Measurements from ENCODE around the gene ZNF564.
"Not testable (repeated sequence)": the region's sequence is repeated elsewhere in the genome, so short reads cannot be mapped to it uniquely, and the experiment has no call there.

The ZNF564 gene
- total RNA-seq, result 0.92 to 1.8 (median 1.7) reads per million in 3 experiments

DNA sequence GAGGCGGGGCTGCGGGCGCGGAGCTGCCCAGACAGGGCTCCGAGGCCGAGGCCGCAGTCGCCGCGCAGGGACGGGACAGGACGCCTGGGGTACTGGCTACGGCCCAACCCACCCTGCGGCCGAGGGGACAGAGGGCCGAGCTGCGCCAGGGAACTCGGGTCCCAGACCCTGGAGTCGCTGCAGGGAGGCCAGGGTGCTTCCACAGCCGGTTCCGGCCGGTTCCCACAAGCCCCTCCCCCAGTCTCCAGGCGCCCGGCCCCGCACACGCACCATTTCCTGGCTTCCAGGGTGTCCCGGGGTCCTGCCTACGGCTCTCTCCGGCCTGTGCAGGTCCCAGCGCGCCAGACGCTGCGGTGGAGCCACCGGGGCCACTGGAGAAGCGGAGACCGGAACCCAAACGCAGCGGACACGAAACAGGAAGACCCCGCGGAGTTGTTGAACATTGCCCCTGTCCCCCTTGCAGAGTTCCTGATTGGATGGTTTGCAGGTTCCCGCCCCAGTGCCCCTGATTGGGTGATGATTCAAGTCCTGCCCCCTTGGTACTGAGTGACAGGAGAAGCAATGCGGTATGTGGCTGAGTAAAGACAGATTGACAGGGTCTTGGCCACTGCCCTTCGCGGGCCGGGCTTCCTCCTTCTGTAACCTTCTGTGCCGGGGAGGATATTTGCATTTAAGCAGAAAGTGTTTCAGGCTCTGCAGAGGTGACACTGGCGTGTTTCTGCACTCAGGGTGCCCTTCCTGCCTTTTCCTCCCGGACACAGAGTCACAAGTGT lies at the start of gene ZNF564:
Gene ZNF564, minus strand, starts transcription at position 423 of the 773 bp plus-strand sequence. Its CDS starts 150 bp downstream, at position 273.
- DNase-seq, result peak; percentile 95

DNA sequence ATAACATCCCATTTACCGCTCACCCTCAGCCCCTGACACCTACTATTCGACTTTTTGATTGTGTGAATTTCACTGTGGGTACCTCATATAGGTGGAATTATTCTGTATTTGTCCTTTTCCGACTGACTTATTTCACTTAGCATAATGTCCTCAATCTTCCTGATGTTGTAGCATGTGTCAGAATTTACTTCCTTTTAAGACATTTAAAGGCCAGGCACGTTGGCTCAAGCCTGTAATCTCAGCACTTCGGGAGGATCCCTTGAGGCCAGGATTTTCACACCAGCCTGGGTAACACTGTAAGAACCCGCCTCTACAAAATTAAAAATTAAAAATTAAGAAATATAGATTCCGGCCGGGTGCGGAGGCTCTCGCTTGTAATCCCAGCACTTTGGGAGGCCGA lies 46.3 kb upstream of the ZNF564 start:
- no peak for DNase-seq

DNA sequence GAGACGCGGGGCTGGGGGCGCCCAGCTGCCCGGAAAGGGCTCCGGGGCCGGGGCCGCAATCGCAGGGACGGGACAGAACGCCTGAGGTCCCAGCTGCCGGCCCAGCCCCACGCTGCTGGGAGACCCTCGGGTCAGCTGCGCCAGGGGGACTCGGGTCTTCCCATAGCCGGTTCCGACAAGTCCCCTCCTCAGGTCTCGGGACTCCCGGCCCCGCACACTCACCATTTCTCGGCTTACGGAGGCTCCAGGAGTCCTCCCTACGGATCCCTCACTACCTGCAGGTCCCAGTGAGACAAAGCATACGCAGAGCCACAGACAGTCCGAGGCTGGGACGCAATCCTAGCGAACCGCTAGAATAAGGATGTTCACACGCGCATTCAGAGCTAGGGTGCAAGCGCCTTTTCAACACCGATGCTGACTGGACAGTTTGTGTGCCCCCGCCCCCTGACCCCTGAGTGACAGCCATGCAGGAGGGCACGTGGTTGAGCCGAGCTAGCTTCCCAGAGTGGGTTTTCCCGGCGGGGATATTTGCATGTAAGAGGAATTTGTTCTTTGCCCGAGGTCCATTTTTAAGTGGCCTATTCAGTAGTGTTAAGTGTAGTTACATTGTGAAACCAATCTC lies 45.8 kb upstream of the ZNF564 start:
- DNase-seq, result no peak

DNA sequence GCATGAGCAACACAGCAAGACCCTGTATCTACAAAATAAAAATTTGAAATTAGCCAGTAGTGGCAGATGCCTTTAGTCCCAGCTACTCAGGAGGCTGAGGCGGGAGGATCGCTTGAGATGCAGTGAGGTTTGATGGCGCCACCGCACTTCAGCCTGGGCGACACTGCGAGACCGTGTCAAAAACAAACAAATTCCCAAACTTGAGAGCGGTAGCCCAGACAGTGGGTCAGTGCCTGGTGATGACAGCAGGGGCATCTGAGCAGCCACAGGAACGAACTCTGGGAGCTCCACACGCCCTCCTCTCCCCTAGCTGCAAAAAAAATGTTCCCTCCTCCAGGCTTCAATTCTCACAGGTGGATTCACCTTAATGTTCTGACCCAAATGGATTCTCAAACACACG lies 45.2 kb upstream of the ZNF564 start:
- no peak for DNase-seq

DNA sequence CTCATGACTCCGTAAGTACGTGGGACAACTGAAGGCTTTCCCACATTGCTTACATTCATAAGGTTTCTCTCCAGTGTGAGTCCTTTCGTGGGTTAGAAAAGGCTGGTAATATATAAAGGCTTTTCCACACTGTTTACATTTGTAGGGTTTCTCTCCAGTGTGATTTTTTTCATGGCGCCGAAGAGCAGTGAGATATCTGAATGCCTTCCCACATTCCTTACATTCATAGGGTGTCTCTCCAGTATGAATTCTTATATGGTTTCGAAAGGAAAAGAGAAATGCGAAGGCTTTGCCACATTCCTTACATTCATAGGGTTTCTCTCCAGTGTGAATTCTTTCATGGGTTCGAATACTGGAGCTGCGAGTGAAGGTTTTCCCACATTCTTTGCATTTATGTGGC lies 29.8 kb upstream of the ZNF564 start:
- DNase-seq, result no peak

GRCh38 chr19:12580180-12580694 lies 29.0 kb upstream of the ZNF564 start:
- DNase-seq, result no peak

- DNase-seq, result no peak
Measured at GRCh38 chr19:12578641-12579040, 27.4 kb upstream of the ZNF564 start.

DNA sequence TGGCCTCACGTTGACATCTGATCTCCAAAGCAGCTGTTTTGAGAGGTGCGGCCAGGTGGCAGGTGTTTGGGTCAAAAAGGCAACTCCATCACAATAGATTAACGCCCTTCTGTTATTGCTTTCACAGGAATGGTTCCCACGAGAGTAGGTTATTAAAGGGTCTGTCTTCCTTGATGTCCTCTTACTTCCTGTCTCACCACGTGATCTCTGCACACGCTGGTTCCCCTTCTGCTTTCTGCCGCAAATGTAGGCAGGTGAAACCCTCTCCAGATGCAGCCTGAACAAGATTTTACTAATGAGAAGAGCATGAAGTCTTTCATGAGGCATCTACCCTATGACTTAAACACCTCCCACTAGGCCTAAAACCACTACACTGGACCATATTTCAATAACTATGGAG lies 22.8 kb upstream of the ZNF564 start:
- DNase-seq, result no peak

DNA sequence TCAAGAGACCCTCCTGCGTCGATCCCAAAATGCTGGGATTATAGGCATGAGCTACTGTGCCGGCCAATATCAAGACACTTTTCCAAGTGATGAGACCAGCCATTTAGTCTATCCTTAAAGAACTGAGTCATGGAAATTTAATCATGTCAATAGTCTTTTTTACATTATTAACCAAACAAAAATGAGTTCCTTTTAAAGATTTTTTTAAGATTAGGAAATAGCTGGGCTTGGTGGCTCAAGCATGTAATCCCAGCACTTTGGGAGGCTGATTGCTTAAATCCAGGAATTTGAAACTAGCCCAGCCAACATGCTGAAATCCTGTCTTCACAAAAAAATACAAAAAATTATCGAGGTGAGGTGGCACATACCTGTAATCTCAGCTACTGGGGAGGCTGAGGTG lies 16.7 kb upstream of the ZNF564 start:
- no peak for DNase-seq

- not testable (repeated sequence) for DNase-seq
Measured at GRCh38 chr19:12566380-12566779, 15.1 kb upstream of the ZNF564 start.

- DNase-seq, result peak; percentile 83
Measured at GRCh38 chr19:12564016-12564664, 12.9 kb upstream of the ZNF564 start.

DNA sequence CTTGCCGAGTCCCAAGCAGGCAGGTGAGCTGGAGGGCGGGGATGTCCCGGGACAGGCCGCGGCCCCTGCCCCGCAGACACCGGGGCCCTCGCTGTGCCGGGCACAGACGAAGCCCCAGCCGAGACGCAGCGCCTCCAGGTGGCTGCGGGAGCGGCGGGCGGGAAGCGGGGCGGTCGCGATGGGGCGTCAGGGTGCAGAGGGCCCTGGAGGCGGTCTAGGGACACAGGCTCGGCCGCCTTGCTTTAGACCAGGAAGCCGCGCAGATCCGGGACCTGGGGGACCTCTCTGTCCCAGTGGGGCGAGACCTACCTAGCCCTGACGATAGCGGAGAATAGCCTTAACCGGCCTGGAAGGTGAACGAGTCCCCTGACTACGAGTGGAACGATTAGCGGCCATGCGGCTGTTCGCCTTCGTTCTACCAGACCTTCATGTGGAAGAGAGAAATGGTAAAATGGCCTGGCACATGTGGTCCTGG lies 4.2 kb upstream of the ZNF564 start:
- no peak for DNase-seq

GRCh38 chr19:12546903-12547302 lies 4.4 kb downstream of the ZNF564 start:
- DNase-seq, result no peak

DNA sequence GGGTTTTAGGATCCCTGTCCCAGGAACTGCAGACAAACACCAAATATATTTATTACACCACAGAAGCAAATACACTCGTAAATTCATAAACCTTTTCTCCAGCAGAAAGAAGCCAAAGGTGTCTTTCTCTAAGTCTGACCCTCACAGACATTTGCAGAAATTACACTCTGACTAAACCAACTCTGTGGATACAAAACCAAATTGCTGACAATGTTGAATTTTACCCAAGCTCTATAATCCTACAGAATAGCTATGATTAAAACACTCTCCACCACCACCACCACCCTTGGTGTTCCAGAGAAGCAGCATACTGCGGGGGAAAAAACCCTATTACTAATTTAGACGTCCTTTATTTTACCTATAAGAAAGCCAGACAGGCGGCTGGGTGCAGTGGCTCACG lies 5.2 kb downstream of the ZNF564 start:
- no peak for DNase-seq

DNA sequence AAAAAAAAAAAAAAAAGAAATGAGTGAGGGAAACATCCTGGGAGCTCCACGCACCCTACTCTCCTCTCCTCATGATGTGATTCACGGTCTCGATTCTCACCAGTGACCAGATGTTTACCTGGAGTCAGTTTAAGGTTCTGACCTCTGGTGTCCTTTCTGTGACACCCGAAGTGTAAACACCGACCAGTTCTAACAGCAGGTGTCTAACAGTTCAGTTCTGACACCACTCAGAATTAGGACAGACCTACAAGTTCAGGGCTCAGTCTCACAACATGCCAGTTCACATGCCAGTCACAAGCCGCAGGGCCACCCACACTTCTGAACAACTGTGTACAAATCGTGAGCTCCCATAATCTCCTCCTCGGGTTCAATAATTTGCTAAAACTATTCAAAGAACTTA lies 6.0 kb downstream of the ZNF564 start:
- DNase-seq, result no peak

DNA sequence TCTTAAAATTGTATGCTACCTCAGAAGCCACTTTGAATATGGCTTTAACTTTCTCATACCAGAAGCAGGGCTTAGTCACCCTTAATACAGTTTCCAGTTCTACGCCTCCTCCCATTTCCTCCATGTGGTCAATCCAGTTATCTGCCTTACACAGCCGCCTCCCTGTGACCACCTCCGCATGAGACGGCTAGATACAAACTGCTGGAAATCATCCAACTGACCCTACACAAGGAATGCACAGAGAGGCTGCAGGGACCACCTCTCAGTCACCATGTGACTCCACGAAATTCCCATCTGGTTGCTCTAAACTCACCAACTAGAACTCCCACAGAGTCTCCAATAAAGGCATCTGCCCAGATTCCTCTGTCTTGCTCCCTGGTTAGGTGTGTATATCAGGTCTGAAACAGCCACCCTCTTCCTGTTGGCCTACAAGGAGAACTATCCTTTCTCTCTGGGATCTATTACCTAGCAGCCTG lies 6.8 kb downstream of the ZNF564 start:
- DNase-seq, result no peak

- DNase-seq, result no peak
Measured at GRCh38 chr19:12543855-12544254, 7.4 kb downstream of the ZNF564 start.

DNA sequence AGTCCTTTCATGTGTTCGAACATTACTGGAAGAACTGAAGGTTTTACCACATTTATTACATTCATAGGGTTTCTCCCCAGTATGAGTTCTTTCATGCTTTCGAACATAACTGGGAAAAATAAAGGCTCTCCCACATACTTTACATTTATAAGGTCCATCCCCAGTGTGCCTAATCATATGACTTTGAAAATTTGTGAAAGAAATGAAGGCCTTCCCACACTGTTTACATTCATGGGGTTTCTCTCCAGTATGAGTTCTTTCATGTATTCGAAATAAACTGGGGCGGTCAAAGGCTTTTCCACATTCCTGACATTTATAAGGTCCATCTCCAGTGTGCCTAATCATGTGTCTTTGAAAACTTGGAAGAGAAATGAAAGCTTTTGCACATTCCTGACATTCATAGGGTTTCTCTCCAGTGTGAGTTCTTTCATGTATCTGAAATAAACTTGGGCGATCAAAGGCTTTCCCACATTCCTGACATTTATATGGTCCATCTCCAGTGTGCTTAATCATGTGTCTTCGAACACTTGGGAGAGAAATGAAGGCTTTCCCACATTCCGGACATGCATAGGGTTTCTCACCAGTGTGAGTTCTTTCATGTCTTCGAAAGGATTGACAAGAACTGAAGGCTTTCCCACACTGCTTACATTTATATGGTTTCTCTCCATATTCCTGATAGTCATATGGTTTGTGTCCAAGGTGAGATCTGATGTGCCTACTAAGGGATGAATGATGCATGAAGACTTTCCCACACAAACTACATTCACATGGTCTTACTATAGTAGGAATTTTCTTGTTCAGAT lies 24.0 kb downstream of the ZNF564 start:
- no peak for DNase-seq

- DNase-seq, result no peak
Measured at GRCh38 chr19:12526542-12526941, 24.7 kb downstream of the ZNF564 start.

DNA sequence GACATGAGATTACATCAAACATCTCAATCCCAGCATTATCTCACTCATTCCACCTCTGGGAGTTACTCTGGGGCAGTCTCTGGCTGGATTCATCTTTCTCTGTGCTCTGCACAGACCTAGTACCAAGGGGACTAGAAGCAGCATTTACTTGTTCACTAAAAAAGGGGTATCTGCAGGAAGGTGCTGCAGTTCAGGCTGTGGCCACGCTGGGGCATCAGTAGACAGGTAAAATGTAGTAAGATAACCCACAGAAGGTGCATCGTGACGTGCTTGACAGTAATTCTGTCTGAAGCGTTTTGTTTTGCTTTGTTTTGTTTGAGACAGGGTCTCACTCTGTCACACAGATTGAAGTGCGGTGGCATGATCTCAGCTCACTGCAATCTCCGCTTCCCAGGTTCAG lies 29.3 kb downstream of the ZNF564 start:
- DNase-seq, result no peak

DNA sequence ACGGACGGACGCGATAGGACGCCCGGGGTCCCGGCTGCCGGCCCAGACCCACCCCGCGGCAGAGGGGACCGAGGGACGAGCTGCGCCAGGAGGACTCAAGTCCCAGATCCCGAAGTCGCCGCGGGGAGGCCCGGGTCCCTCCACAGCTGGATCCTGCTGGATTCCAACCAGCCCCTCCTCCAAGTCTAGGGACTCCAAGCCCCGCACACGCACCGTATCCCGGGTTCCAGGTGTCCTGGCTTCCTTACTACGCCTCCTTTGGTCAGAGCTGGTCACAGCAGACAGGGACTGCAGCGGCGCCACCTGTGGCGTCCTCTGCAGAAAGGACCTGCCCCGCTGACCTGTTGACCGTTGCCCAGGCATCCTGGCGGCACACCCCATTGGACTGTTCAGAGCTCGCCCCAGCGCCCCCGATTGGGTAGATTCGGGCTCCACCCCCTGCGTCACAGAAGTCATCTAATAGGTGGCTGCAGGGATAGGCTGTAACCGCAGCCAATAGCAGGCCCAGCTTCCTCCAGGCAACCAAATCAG lies 37.7 kb downstream of the ZNF564 start:
- no peak for DNase-seq

DNA sequence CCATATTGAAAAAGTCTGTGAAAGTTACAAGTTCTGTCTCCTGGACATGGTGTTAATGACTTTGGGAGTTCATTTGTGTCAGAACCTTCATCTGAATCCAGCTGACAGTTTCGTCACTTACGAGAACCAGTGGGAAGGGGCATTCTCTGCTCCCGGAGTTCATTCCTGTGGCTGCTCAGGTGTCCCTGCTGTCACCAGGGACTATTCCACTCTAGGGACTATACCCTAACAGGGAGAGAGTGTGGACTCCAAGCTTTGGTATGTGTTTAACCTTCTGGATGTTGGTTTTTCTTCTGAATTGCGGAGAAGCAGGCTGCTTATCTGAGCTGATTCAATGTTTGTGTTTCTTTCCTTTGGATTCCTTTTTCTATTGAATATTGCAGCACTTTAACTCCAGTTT lies 54.2 kb downstream of the ZNF564 start:
- no peak for DNase-seq

Data from central memory CD4-positive, alpha-beta T cell (primary cell).